GM10847 (cell line): ENCODE data around the gene WNT9B.

ENCODE experiments used
- POLR2A ChIP-seq: IDR thresholded peaks from 2 replicates; pipeline ENCODE4 v1.6.1; 2011; ENCODE audit not compliant: insufficient read length; ENCODE audit errors: extremely low read depth

WNT9B gene

GRCh38 chr17:46851029-46851741 is at the start of gene WNT9B:
Gene WNT9B, plus strand, starts transcription at chr17:46851583. Its CDS starts 56 bp downstream, at chr17:46851639.
- TF ChIP-seq POLR2A: no peak

- TF ChIP-seq POLR2A: no peak
Measured at GRCh38 chr17:46802800-46803199, 48.6 kb upstream of the WNT9B start.

- TF ChIP-seq POLR2A: no peak
Measured at GRCh38 chr17:46803544-46803943, 47.8 kb upstream of the WNT9B start.

- TF ChIP-seq POLR2A: no peak
Measured at GRCh38 chr17:46805771-46806170, 45.6 kb upstream of the WNT9B start.

- no peak for TF ChIP-seq POLR2A
Measured at GRCh38 chr17:46809110-46809571, 42.2 kb upstream of the WNT9B start.

GRCh38 chr17:46810837-46811236 is 40.5 kb upstream of the WNT9B start:
- TF ChIP-seq POLR2A: no peak

GRCh38 chr17:46811978-46812583 is 39.3 kb upstream of the WNT9B start:
- no peak for TF ChIP-seq POLR2A

- no peak for TF ChIP-seq POLR2A
Measured at GRCh38 chr17:46812624-46813318, 38.6 kb upstream of the WNT9B start.

- no peak for TF ChIP-seq POLR2A
Measured at GRCh38 chr17:46813920-46814319, 37.5 kb upstream of the WNT9B start.

- TF ChIP-seq POLR2A: no peak
Measured at GRCh38 chr17:46814446-46814845, 36.9 kb upstream of the WNT9B start.

- no peak for TF ChIP-seq POLR2A
Measured at GRCh38 chr17:46815474-46816353, 35.7 kb upstream of the WNT9B start.

- no peak for TF ChIP-seq POLR2A
Measured at GRCh38 chr17:46817151-46817900, 34.1 kb upstream of the WNT9B start.

- TF ChIP-seq POLR2A: no peak
Measured at GRCh38 chr17:46817901-46818209, 33.5 kb upstream of the WNT9B start.

GRCh38 chr17:46818316-46818928 is 33.0 kb upstream of the WNT9B start, which contains the start of gene WNT3:
Gene WNT3, minus strand, starts transcription at chr17:46818692. Its CDS starts 95 bp downstream, at chr17:46818597.
- TF ChIP-seq POLR2A: no peak
